Activated CD4-positive, alpha-beta T cell treated with anti-CD3 and anti-CD28 coated beads, Interleukin-2, Interleukin-4, amounts not matched to agents 100 ng/mL and 50 ng/mL, durations not matched to agents 16 hours and 8 hours (primary cell): ENCODE results near the gene HSPB7.
"Not testable (repeated sequence)": the region's sequence is repeated elsewhere in the genome, so short reads cannot be mapped to it uniquely, and the experiment has no call there.

Source experiments
- DNase-seq: peaks from one replicate; pipeline ENCODE4 v3.0.0-alpha.2; 2020; ENCODE audit warnings: low spot score

HSPB7 gene

DNA sequence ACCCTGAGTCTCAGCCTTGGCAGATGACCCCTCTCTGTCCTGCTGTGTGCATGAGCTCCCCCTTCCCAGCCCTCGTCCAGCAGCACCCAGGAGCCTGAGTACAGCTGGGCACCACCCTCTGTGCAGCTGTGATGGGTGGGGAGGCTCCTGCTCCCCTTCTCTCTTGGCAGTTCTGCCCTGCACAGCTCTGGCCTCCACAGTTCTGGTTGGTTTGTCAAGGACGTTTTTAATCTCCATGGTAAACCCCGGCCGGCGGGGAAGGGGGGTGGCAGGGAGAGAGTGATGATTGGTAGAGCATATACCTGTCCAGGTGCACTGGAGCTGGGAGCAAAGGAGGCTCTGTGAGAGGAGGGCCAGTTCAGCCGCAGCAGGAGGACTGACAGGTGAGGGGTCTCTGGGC lies 3.8 kb upstream of the HSPB7 start, which contains the start of gene CLCNKA:
TSS of gene CLCNKA (plus strand) at position 356 of the 400 bp plus-strand sequence. CDS start 584 bp downstream, outside the sequence.
- DNase-seq = no peak

DNA sequence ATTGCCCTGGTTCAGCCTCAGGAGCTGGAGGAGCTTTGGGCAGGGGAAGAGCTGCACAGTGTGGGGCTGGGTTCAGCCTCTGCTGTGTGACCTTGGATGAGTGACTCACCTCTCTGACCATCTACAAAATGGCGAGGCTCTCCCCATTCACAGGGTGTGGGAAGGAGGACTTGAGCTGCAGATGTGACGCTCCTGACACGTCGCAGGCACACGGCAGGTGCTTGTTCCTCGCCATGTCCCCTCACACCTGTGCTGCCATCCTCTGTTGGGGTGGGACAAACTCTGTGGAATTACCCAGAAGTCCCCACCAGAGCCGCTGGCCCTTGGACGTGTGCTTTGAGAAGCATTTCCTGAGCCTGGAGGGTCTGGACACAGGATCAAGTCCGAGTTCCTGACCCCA lies 3.0 kb upstream of the HSPB7 start:
- DNase-seq = not testable (repeated sequence)

DNA sequence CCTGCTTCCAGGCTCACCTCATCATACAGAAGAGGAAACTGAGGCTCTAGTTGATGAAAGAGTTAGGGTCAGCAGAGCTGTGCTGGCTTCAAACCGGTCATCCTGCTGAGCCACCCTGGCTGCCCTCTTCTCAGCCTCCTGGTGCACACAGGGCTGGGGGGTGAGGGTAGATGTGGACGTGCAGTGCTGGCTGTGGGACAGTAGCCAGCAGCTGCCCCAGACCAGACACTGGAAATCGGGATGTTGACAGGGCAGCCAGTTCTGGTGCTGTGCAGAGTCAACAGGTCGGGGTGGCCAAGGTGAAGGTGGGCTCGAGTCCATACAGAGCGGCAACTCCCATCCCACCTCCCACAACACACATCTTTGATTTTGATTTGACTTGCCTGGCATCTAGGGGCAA lies 2.5 kb upstream of the HSPB7 start:
- DNase-seq = no peak

DNA sequence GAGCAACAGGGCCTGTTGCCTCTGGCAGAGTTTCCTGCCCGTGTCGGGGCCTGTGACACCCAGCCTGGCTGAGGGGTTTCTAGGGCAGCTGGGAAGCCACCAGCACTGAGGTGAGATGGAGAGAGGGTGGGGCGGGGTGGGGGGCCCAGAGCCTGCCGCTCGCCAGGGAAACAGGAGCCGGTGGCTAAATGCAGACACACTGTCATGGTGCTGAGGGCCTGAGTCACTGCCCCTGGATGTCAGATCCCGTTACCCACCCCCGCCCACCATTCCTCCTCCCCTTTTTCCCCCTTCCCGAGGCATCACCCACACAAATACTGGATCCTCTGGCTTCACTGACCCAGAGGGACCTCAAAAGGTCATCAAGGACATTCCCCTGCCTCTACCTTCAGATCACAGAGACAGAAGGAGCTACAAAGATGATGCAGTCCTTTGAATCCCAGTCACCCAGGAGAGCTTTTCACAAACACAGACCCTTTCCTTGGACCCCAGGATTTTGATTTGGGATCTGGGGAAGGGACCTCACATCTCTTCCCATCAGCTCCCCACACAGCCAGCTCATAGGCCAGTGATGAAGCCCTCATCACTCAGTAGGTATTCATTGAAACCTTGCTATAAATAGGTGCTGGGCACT lies 1.9 kb upstream of the HSPB7 start:
- DNase-seq = no peak

DNA sequence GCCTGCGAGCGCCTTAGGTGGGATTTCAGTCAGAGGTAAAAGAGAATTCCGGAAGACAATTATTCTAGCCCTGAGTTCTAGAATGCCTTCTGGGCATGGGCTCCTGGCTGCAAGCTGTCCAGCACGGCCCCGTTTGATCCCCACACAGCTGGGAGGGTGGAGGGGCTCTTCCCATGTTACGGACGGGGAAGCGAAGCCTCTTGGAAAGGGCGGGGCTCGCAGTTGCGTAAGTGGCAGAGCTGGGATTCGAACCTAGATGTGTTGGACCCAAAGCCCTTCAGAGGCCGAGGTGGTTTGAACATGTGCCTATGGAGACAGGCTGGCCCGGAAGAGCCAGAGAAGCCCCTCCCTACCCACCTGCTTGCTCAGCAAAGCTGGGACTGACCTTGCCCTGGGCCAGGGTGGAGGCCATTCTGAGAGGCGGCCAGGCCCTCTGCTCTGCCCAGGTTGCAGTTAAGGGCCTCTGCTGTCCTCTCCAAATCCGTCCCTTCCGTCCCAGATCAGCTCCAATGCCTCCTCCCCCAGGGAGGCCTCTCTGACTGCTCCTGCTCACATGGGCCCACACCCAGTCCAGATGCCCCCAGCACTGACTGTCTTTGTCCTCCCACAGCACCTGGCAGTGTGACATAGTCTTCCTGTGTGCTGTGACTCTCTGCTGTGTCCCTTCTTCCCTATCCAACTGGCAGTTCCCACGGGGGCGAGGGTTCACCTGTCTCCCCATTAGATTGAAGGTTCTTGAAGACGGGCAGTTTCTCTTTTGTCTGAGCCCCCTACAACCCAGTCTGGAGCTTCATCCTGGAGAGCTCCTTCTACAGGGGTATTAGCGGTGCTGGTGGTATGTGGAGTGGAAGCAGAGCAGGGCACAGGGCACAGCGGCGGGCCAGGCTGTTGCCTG lies 1.2 kb upstream of the HSPB7 start:
- DNase-seq = no peak

DNA sequence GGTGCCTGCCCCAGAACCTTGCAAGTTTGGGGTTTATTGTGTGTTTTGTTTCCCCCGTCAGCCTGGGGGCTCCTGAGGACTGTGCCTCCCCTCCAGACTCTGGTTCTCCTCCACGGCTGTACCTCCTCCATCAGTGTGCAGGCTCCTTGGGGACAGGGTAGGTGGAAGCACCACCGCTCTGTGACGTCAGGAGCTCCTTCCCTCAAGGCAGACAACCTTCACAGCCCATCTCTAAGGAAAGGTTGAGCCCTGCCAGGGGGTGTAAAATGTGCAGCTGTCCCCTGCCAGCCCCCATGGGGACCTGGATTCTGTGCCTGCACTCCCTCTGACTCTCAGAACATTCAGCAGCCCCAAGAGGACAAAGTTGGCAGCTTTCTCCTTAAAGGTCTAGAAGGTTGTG lies 465 bp upstream of the HSPB7 start:
- no peak for DNase-seq

DNA sequence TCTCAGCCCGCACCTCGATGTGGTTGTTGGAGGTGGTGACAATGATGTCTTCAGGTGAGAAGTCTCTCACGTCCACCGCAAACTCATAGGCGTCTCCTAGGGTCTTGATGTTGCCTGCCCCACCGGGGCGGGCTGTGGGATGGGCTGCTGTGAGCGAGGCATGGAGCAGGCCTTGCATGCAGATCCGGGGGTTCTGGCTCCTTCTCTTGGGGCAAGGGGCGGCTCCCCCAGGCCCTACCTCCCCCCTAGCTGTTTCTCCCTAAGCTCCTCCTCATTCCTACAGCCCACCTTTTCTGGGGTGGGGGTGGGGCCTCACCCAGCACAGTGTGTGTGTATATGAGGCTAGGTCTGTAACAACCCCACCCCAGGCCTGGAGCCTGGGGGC lies 775 bp downstream of the HSPB7 start:
- no peak for DNase-seq

DNA sequence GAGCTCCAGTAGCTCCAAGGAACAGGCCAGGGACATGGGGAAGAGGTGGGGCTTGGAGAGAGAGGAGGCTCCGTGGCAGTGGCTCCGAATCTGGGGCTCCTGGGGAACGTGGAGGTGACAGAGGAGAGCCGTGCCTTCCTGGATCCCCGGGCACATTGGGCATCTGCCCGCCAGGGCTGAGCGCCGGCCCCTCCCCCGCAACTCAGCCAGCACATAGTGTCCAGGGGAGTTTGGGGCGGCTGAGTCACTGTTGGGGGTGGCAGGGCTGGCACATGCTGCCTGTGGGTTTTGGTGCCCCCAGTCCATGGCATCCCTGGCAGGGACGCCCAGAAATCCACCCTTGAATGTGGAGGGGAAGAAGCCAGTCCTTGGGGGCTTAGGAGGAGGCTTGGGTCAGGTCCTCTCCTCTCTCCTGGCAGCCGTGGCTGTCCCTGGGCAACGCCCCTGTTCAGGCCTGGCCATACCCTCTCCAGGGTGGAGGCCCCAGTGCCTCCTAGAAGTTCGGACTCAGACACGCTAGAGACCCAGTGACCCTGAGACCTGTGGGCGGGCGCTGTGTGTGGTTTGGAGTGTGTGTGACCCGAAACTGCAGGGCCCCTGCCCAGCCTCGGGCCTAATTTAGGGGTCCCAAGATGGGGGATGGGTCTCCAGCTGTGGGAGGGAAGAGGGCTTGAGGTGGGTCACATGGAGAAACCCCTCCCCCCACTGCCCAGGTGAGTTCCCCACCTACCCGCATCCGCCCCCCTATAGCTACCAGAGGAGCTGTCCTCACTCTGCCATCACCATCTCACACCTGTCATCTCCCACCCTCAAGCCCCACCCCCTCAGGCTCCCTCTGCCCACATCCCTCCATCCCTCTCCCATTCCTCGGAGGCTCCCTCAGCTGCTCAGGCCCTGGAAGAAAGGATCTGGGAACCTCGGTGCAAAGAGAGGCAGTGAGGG lies 1.6 kb downstream of the HSPB7 start:
- no peak for DNase-seq

DNA sequence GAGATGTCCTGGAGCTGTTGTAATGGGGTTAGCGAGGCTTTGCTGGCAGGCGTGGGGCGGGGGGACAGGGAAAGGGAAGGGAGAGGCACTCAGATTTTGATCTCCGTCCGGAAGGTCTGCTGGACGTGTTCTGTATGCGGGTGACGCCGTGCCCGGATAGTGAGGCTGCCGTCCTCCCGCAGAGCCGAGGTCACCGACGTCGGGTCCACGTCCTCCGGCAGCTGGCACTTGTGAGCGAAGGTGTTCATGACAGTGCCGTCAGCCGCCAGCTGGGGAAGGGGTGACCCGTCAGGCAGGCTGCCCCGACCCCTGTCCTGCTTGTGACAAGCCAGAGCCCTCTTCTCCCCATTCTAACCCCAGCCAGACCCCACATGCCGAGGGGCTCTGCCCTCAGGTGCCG lies 2.4 kb downstream of the HSPB7 start:
- DNase-seq = no peak

DNA sequence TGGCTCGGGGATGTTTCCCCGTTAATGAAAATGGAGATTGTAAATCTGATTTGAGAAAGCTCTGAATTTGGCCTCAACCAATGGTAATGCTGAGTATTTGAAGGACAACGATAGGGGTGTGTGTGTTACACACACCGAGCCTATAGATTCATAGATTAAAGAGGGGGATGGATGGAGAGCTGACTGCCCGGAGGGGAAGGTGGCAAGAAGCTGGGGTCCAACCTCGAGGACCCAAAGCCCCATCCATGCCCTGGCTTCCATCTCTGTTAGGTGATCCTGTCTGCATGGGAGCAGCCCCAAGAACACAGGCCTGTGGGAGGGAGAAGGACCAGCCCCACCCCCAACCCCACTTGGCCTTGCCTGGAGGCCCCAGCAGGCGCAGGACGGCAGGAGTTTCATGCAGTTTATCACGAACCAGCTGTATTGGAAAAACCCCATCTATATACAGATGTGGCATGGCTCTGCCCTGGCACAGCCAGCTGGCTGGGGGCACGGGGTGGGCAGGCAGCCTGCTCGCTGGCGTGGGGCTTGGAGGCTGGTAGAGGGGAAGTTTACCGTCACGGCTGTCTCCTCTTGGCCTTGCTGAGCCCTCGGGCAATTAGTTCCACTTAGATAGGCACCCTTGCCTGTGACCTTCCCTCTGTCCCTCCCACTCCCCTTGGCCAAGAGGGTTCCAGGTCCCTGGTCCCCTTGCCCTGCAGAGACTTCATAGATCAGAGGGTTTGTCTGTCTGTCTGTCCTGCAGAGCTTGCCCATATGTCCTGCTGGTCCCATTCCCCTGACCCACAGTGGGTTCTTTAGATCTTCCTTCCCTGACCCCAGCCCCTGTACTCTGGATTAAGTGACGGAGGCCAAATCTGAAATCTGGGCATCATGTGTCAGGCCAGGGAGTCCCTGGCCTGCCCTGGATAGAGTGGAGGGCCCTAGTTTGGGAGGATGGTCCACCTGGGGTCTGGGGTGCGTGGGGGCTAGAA lies 3.0 kb downstream of the HSPB7 start:
- DNase-seq = no peak

DNA sequence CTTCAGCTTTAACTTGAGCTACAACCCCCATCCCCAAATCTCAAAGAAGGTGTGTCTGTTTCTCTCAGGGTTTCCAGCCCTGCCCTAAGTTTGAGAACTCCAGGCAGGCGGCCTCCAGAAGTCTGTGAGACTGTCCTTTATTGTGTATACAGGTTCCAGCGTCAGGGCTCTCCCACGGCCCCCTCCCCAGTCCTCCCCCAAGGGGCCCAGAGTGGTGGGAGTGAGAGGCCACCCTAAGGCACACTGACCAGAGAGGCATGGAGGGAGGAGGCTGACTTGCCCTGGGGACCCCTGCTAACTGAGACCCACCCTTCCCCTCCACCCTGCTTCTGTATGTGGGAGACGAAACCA lies 4.0 kb downstream of the HSPB7 start:
- no peak for DNase-seq

DNA sequence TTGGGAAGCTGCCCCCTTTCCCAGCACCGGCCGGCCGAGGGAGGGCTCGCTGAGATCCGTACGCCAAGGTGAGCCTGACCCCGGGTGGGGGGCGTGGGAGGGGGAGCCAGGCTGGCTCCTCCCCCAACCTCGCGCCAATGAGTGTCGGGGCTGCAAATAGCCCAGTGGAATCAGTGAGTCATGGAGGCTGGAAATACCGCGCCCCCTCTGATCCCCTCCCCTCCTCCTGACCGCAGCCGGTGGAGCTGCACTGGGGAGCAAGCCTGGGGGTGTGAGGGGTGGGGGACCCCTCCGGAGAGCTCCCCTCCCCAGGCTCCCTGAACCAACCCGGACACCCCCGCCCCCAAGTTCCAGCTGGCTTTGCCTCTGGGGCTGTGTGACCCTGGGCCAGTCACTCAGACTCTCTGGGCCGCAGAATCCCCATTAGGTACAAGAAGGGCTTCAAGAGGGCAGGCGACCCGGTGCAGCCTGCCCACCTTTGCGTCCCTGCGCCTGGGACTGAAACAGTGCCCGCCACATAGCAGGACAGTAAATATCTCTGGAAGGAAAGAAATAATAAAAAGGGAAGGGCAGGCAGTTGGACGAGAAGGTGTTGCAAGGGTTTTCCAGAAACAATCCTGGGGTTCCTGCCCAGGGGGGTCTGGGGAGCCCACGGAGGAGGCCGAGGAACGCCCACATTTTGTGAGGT lies 4.5 kb downstream of the HSPB7 start:
- DNase-seq = peak; percentile 12

DNA sequence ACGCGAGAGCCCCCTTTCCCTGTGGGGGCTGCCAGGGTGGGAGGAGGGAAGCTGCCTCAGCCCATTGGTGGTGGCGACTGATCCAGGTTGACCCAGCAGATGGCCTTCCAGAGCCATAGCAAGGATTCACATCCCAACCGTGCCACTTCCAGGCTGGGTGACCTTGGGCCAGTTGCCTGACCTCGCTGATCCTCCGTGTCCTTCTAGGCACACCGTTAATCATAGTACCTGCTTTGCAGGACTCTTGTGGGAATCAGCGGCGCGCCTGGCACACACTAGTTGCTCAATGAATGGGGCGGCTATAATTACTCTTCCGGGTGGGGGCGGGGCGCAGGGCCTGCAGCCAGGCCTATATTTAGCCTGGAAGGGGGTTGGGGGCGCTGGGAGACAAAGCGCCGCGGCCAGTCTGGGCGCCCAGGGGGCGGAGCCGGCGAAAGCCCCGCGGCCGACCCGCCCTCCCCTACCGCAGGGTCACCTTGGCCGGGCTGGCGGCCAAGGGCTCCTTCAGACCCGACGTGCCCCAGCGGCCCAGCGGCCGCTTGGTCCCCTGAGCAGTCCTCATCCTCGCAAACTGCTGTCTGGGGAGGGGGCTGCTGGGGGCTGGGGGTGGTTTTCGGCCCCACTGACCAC lies 5.1 kb downstream of the HSPB7 start:
- DNase-seq = peak; percentile 5

DNA sequence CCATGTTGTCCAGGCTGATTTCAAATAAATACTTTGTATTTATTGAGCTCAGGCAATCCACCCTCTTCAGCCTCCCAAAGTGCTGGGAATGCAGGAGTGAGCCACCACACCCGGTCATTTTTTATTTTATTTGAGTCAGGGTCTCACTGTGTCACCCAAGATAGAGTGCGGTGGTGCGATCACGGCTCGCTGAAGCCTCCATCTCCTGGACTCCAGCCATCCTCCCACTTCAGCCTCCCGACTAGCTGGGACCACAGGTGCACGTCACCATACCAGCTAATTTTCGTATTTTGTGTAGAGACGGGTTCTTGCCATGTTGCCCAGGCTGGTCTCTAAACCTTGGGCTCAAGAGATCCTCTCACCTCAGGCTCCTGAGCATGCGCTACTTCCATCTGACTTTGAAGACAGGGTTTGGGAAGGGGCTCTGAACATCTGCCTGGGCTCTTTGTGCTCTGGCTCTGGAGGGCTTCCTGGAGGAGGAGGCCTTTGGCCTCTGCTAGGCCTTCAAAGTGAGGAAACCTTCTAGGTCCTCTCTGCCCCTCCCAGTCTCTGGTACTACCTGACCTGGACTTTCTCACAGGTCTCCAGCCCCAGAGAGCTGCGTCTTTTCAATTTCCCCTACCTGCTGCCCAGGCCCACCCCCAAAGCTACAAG lies 5.8 kb downstream of the HSPB7 start:
- no peak for DNase-seq

DNA sequence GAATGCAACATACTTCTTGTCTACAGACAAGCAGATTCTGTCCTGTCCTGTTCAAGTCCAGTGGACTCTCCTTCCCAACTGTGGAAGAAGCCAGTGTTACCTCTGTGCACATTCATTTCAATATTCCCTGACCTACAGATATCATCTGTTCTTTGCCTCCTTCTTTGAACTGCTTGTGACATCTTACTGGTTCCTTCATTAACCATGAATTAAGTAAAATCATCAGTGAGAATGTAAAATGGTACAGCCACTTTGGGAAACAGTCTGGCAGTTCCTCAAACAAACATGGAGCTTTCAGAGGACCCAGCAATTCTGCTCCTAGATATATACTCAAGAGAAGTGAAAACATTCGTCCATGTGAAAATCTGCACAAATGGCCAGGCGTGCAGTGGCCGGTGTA lies 7.0 kb downstream of the HSPB7 start:
- no peak for DNase-seq

DNA sequence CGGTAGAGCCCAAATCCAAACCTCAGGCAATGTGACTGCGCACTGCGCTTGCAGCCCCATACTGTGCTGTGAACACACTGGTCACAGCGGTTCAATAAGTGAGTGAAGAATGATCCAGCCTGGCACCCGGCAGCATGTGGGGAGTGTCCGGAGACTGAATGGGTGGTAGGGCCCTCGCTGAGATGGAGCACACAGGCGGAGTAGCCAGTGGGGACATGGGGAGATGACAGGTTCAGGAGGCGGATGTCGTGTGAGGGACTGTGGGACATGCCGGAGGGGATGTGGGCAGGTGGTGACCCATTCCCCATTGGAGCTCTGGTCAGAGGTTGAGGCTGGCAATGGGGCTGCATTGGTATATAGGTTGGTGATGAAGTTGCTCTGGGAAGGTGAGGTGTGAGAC lies 8.2 kb downstream of the HSPB7 start:
- no peak for DNase-seq

DNA sequence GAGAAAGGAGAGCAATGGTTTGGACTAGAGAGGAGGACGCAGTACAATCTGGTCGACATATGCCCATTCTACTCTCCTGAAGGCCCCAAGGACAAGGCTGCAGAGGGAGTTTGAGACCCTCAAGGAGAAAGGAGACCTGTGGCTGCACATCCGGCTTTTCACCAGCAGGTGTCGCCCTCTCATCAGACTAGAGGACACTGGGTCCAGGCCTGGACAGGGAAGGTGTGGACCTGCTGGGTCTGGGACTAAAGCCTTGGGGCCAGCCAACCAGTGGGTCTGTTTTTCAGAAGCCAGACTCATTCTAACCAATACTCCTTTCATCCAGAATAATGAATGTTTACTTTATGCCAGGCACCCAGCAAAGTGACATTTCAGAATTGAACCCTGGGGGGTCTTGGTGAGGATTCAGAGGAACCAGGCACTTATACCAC lies 8.8 kb downstream of the HSPB7 start:
- peak; percentile 79 for DNase-seq

DNA sequence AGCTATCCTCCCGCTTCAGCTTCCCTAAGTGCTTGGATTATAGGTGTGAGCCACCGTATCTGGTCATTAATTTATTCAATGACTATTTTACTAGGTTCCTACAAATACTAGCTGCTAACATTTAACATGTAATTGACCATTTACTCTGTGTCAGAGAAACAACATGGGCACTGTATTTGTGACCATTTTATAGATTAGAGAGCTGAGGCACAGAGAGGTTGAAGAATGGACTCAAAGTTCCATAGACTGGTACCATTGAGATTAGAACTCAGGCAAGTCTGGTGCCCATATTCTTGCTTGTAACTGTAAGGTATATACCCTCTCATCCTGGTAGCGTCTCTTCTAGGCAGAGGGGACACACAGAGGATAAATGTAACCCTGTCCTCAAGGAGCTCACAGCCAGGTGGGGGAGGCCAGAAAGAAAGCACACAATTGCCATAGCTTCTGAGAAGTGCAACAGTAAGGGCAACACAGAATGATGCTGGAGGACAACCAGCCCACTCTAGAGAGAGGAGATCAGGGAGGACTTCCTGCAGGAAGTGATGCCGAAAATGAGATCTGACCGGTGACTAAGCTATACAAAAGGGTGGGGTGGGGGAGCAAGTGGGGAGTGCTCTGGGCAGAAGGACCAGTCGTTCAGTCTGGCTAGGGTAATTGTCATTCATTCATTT lies 10.0 kb downstream of the HSPB7 start:
- DNase-seq = no peak
